ENCODE results near the gene ARMC2.

ARMC2 gene

GRCh38 chr6:108868647-108869046, 20.4 kb downstream of the ARMC2 start:
- in situ Hi-C loops (cut with MboI; ENCODE audit: low sequenced_read_pairs) = no loop called here

GRCh38 chr6:108869876-108870275, 21.7 kb downstream of the ARMC2 start:
- in situ Hi-C loops (cut with MboI; ENCODE audit: low sequenced_read_pairs) = no loop called here

- in situ Hi-C loops (cut with MboI; ENCODE audit: low sequenced_read_pairs) = no loop called here
Measured at GRCh38 chr6:108870357-108870756, 22.1 kb downstream of the ARMC2 start.

GRCh38 chr6:108872141-108872557, 23.9 kb downstream of the ARMC2 start:
- in situ Hi-C loops (cut with MboI; ENCODE audit: low sequenced_read_pairs) = no loop called here

GRCh38 chr6:108872575-108872974, 24.4 kb downstream of the ARMC2 start:
- in situ Hi-C loops (cut with MboI; ENCODE audit: low sequenced_read_pairs) = no loop called here

- in situ Hi-C loops (cut with MboI; ENCODE audit: low sequenced_read_pairs) = no loop called here
Measured at GRCh38 chr6:108873251-108873650, 25.0 kb downstream of the ARMC2 start.

GRCh38 chr6:108873971-108874370, 25.7 kb downstream of the ARMC2 start:
- in situ Hi-C loops (cut with MboI; ENCODE audit: low sequenced_read_pairs) = no loop called here

GRCh38 chr6:108874470-108875160, 26.4 kb downstream of the ARMC2 start:
- in situ Hi-C loops (cut with MboI; ENCODE audit: low sequenced_read_pairs) = no loop called here

- in situ Hi-C loops (cut with MboI; ENCODE audit: low sequenced_read_pairs) = no loop called here
Measured at GRCh38 chr6:108875161-108875555, 26.9 kb downstream of the ARMC2 start.

GRCh38 chr6:108877046-108877751, 29.0 kb downstream of the ARMC2 start:
- in situ Hi-C loops (cut with MboI; ENCODE audit: low sequenced_read_pairs) = no loop called here

- in situ Hi-C loops (cut with MboI; ENCODE audit: low sequenced_read_pairs) = no loop called here
Measured at GRCh38 chr6:108878942-108879341, 30.7 kb downstream of the ARMC2 start.

GRCh38 chr6:108883172-108883571, 35.0 kb downstream of the ARMC2 start:
- in situ Hi-C loops (cut with MboI; ENCODE audit: low sequenced_read_pairs) = no loop called here

- in situ Hi-C loops (cut with MboI; ENCODE audit: low sequenced_read_pairs) = no loop called here
Measured at GRCh38 chr6:108884211-108885059, 36.2 kb downstream of the ARMC2 start.

- in situ Hi-C loops (cut with MboI; ENCODE audit: low sequenced_read_pairs) = no loop called here
Measured at GRCh38 chr6:108888052-108888451, 39.8 kb downstream of the ARMC2 start.

- in situ Hi-C loops (cut with MboI; ENCODE audit: low sequenced_read_pairs) = no loop called here
Measured at GRCh38 chr6:108888745-108889144, 40.5 kb downstream of the ARMC2 start.

- in situ Hi-C loops (cut with MboI; ENCODE audit: low sequenced_read_pairs) = loop anchor here (10.0 kb wide), 1 partner anchor 346 kb away; no protein-coding TSS in a partner anchor
Measured at GRCh38 chr6:108890898-108891297, 42.7 kb downstream of the ARMC2 start.

GRCh38 chr6:108895571-108895970, 47.3 kb downstream of the ARMC2 start:
- in situ Hi-C loops (cut with MboI; ENCODE audit: low sequenced_read_pairs) = loop anchor here (10.0 kb wide), 1 partner anchor 351 kb away; no protein-coding TSS in a partner anchor

GRCh38 chr6:108896111-108896661, 48.0 kb downstream of the ARMC2 start:
- in situ Hi-C loops (cut with MboI; ENCODE audit: low sequenced_read_pairs) = loop anchor here (10.0 kb wide), 1 partner anchor 351 kb away; no protein-coding TSS in a partner anchor

- in situ Hi-C loops (cut with MboI; ENCODE audit: low sequenced_read_pairs) = loop anchor here (10.0 kb wide), 1 partner anchor 353 kb away; no protein-coding TSS in a partner anchor
Measured at GRCh38 chr6:108897371-108897770, 49.1 kb downstream of the ARMC2 start.

- in situ Hi-C loops (cut with MboI; ENCODE audit: low sequenced_read_pairs) = no loop called here
Measured at GRCh38 chr6:108902382-108902792, 54.2 kb downstream of the ARMC2 start.

GRCh38 chr6:108903796-108904195, 55.6 kb downstream of the ARMC2 start:
- in situ Hi-C loops (cut with MboI; ENCODE audit: low sequenced_read_pairs) = no loop called here
